Right lobe of liver (tissue), 4 donors: ENCODE results near the gene CDC42BPA.

Experiments
- POLR2A ChIP-seq: fragments of 450-650 bp; IDR thresholded peaks from one replicate; pipeline ENCODE4 v1.6.1; 2017; ENCODE audit warnings: antibody characterized with exemption, mild to moderate bottlenecking
- TF ChIP-seq, protein P1 (sequence below), 4 donors: fragments of 200-600 bp in 3 of 4; fragments of 450-650 bp in 1 of 4; IDR thresholded peaks; one replicate each; pipeline versions ENCODE4 v1.5.1 to v1.8.0; 2016 to 2022; ENCODE audit warnings: antibody characterized with exemption in 4 of 4, mild to moderate bottlenecking in 2 of 4
- donor health status: DM: no; HTN: no; CAD: no.
- donor health status: DM: no; HTN: no; CAD: no.
- donor health status: DM: no; HTN: yes; CAD: no.

DNA sequence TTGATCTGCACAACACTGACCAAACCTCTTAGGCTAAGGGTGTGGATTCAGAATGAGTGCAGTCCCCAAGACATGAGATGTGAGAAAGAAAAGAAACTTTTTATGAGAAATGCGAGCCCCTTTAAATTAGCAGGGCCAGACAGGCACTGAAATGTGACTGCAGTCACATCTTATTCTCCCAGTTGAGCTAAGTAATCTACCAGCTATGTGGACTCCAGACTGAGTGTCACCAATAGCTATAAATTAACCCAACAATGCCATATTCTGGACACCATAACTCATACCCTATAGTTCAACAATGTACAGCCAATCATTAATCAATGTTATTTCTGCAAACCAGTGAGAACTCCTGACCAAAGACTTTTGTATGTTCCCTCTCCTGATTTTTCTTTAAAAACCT is 225.0 kb downstream of the CDC42BPA start:
- TF ChIP-seq, protein P1, sequence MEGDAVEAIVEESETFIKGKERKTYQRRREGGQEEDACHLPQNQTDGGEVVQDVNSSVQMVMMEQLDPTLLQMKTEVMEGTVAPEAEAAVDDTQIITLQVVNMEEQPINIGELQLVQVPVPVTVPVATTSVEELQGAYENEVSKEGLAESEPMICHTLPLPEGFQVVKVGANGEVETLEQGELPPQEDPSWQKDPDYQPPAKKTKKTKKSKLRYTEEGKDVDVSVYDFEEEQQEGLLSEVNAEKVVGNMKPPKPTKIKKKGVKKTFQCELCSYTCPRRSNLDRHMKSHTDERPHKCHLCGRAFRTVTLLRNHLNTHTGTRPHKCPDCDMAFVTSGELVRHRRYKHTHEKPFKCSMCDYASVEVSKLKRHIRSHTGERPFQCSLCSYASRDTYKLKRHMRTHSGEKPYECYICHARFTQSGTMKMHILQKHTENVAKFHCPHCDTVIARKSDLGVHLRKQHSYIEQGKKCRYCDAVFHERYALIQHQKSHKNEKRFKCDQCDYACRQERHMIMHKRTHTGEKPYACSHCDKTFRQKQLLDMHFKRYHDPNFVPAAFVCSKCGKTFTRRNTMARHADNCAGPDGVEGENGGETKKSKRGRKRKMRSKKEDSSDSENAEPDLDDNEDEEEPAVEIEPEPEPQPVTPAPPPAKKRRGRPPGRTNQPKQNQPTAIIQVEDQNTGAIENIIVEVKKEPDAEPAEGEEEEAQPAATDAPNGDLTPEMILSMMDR (IDR thresholded peaks at IDR 0.05) = no peak
- no peak for TF ChIP-seq POLR2A
